Measurements from ENCODE around the gene MUCL3. TPM values are rescaled to one million over a fixed set of nuclear protein-coding genes. Genes with fewer than 3 reads are reported as not detected.

The MUCL3 gene, protein sequence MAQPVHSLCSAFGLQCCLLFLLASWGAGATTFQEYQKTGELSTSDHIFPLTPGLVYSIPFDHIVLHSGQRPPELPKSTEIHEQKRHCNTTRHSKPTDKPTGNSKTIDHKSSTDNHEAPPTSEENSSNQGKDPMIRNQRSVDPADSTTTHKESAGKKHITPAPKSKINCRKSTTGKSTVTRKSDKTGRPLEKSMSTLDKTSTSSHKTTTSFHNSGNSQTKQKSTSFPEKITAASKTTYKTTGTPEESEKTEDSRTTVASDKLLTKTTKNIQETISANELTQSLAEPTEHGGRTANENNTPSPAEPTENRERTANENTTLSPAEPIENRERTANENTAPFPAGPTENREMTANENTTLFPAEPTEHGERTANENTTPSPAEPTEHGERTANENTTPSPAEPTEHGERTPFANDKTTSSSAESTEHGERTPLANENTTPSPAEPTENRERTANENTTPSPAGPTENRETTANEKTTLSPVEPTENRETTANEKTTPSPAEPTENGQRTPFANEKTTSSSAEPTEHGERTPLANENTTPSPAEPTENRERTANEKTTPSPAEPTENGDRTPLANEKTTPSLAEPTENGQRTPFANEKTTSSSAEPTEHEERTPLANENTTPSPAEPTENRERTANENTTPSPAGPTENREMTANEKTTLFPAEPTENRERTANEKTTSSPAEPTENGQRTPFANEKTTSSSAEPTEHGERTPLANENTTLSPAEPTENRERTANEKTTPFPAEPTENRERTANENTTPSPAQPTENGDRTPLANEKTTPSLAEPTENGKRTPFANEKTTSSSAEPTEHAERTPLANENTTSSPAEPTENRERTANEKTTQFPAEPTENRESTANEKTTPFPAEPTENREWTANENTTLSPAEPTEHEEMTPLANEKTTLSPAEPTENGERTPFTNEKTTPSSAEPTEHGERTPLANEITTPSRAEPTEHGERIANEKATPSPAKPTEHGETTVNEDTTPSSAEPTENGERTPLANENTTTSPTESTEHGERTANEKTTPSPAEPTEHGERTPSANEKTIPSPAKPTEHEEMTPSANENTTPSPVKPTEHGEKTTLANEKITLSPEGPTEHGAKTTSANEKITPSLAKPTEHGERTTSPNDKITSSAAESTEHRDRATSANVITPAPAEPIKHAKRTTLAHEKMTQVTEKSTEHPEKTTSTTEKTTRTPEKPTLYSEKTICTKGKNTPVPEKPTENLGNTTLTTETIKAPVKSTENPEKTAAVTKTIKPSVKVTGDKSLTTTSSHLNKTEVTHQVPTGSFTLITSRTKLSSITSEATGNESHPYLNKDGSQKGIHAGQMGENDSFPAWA (N-terminal part only)
- total RNA-seq: not detected

DNA sequence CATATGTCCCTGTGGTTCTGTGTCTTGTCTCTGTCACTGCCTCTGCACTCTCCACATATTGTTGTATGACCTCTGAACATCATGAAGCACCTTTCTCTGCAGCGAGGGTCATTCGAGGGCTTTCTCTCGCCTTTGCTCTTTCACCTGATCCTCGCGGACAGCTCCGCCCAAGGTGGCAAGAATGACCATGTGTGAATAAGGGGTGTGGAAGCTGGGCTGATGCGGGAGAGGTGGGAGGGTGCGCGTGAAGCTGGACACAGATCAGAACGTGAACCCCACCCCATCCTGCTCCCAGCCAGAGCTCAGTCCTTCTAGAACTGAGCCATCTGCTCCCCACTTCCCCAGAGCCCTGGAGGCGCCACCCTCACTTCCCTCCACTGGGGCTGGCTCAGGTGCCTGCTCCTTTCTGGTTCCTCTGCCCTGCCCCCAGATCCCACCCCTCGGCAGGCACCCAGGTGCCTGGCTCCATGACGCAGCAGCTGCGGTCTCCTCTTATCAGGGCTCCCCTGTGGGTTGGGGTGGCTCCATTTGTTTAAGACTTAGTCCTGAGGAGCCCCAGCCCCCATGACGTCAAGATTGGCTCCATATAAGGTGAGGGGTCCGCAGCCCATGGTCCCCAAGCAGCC, at the start of gene MUCL3:
Gene MUCL3 (plus strand): TSS at position 613 of the 626 bp plus-strand sequence. CDS start 27 bp downstream, outside the sequence.
- H3K36me3 Mint-ChIP-seq (ENCODE audit: low read depth): no peaks in the 10 kb centered on the region
- no peaks in the 10 kb centered on the region for H3K4me1 Mint-ChIP-seq
- peaks cover 48% of the 10 kb centered on the region for H3K27me3 Mint-ChIP-seq
- ChIA-PET POLR2A (no interaction called here), CTCF (interaction anchor here (0.9 kb wide), 1 partner anchor 129 kb away, joined by 3 read pairs; no protein-coding TSS in a partner anchor)
- no peaks in the 10 kb centered on the region for H3K9me3 Mint-ChIP-seq
- DNase-seq: no peak
- no peak within 1 kb of the TSS for H3K4me3 Mint-ChIP-seq
- H3K27ac Mint-ChIP-seq: no peak within 1 kb of the TSS

DNA sequence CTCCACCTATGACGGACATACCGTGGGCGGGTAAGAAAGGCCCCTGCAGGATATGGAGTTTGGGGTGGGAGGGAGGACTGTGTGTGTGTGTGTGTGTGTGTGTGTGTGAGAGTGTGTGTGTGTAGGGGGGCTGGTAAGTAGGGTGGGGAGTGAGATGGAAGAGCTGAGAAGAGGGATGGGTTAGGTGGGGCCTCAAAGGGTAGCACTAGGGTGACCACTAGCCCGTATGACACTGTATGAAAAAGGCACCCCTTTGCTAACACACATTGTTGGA, 49.4 kb upstream of the MUCL3 start:
- ChIA-PET POLR2A (no interaction called here), CTCF (no interaction called here)
- Mint-ChIP-seq H3K4me1 (no peaks in the 10 kb centered on the region), H3K27ac (no peak overlapping the region), H3K27me3 (peaks cover 9% of the 10 kb centered on the region), H3K36me3 (ENCODE audit: low read depth) (no peaks in the 10 kb centered on the region), H3K4me3 (no peak overlapping the region), H3K9me3 (no peaks in the 10 kb centered on the region)
- DNase-seq: no peak

DNA sequence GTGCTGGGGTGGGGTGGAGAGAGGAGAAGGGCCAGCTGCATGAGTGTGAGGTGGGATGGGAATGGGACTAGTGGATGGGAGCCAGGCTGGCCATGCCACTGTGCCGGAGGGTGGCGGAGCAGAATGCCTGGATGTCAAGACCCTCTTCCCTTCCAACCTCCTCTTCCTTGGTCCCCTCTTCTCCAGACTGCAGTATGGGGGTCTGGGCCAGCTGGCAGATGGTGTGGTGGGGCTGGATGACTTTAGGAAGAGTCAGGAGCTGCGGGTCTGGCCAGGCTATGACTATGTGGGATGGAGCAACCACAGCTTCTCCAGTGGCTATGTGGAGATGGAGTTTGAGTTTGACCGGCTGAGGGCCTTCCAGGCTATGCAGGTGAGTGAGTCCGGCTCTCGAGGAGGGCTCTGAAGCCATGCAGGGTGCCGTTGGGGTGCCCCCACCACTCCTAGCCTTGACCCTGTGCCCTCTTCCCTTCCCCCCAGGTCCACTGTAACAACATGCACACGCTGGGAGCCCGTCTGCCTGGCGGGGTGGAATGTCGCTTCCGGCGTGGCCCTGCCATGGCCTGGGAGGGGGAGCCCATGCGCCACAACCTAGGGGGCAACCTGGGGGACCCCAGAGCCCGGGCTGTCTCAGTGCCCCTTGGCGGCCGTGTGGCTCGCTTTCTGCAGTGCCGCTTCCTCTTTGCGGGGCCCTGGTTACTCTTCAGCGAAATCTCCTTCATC, 48.8 kb upstream of the MUCL3 start:
- H3K27me3 Mint-ChIP-seq: peaks cover 4% of the 10 kb centered on the region
- CTCF ChIA-PET: no interaction called here

DNA sequence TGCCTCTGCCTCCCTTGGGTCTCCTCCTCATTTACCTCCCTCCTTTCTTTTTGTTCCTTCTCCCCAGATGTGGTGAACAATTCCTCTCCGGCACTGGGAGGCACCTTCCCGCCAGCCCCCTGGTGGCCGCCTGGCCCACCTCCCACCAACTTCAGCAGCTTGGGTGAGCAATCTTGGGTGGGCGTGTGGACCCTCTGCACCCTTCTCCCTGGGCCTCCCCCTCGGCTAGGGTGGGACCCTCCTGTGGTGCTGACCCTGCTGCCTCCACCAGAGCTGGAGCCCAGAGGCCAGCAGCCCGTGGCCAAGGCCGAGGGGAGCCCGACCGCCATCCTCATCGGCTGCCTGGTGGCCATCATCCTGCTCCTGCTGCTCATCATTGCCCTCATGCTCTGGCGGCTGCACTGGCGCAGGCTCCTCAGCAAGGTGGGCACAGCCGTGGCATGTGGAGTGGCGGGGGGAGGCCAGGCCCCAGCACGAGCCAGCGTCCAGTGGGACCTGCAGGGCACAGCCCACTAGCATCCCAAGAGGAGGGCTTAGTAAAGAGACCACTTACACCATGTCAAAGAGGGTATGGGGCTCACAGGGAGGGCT, 47.7 kb upstream of the MUCL3 start:
- ChIA-PET CTCF (no interaction called here), POLR2A (no interaction called here)
- DNase-seq: no peak
- Mint-ChIP-seq H3K36me3 (ENCODE audit: low read depth) (no peaks in the 10 kb centered on the region), H3K4me1 (no peaks in the 10 kb centered on the region), H3K9me3 (no peaks in the 10 kb centered on the region), H3K27me3 (peaks cover 3% of the 10 kb centered on the region), H3K4me3 (no peak overlapping the region), H3K27ac (no peak overlapping the region)

More for the DNA sequence above, 48.8 kb upstream of the MUCL3 start:
- no peaks in the 10 kb centered on the region for H3K9me3 Mint-ChIP-seq
- POLR2A ChIA-PET: no interaction called here
- no peak overlapping the region for H3K4me3 Mint-ChIP-seq
- H3K4me1 Mint-ChIP-seq: no peaks in the 10 kb centered on the region
- no peaks in the 10 kb centered on the region for H3K36me3 Mint-ChIP-seq (ENCODE audit: low read depth)
- DNase-seq: no peak
- H3K27ac Mint-ChIP-seq: no peak overlapping the region

DNA sequence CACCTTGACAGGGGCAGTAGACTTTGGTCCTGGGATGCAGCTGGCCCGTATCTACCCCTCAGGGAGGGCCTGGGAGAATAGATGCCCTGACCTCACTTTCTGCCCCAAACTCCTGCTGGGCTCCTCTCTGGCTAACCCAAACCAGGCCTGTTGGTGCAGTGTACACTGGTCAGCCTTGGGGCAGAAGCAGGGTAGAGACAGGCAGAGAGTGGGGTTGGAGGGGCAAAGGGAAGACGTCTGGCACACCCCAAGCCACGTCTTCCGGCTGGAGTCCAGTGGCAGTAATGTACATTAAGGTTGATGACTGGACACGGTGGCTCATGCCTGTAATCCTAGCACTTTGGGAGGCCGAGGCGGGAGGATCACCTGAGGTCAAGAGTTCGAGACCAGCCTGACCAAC, 47.1 kb upstream of the MUCL3 start:
- H3K4me3 Mint-ChIP-seq: no peak overlapping the region
- ChIA-PET CTCF (no interaction called here), POLR2A (no interaction called here)
- no peaks in the 10 kb centered on the region for H3K36me3 Mint-ChIP-seq (ENCODE audit: low read depth)
- DNase-seq: no peak
- H3K27ac Mint-ChIP-seq: no peak overlapping the region
- no peaks in the 10 kb centered on the region for H3K4me1 Mint-ChIP-seq
- peaks cover 3% of the 10 kb centered on the region for H3K27me3 Mint-ChIP-seq
- H3K9me3 Mint-ChIP-seq: no peaks in the 10 kb centered on the region

DNA sequence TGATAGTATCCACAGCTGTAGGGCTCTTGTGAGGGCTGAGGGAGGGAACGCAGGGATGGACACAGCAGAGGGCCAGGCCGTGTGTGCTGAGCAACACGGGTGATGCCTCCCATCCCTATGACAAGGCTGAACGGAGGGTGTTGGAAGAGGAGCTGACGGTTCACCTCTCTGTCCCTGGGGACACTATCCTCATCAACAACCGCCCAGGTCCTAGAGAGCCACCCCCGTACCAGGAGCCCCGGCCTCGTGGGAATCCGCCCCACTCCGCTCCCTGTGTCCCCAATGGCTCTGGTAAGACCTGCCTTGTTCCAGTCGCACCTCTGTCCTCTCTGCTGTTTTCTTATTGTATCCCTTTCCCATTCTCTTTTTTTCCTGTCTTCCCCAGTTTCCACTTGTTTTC, 46.4 kb upstream of the MUCL3 start:
- Mint-ChIP-seq H3K4me3 (no peak overlapping the region), H3K27ac (no peak overlapping the region), H3K4me1 (no peaks in the 10 kb centered on the region), H3K9me3 (no peaks in the 10 kb centered on the region), H3K36me3 (ENCODE audit: low read depth) (no peaks in the 10 kb centered on the region), H3K27me3 (peaks cover 3% of the 10 kb centered on the region)
- no peak for DNase-seq
- POLR2A ChIA-PET: no interaction called here
- CTCF ChIA-PET: no interaction called here

DNA sequence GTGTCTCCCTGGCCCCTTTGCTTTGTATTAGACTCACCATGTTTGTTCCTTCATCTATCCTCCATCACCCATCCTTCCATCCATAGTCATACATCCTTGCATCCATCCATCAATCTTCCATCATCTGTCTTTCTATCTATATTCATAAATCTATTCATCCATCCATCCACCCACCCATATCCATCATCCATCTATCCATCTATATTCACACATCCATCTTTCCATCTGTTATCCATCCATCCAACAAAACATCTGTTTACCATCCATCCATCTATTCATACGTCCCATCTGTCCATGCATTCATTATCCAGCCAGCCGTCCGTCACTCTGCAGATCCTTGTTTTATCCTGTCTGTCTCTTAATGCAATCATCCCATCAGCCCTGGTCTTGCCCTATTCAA, 45.8 kb upstream of the MUCL3 start:
- peaks cover 3% of the 10 kb centered on the region for H3K27me3 Mint-ChIP-seq
- ChIA-PET POLR2A (interaction anchor here (1.7 kb wide), 1 partner anchor 10 kb away, joined by 4 read pairs; the partner anchor contains the start of gene DDR1), CTCF (interaction anchor here (1.2 to 1.6 kb wide), 2 partner anchors 13 to 72 kb away, joined by 3 read pairs; partner anchors contain the start of gene GTF2H4)
- H3K36me3 Mint-ChIP-seq (ENCODE audit: low read depth): no peaks in the 10 kb centered on the region
- no peak for DNase-seq
- no peak overlapping the region for H3K4me3 Mint-ChIP-seq
- H3K4me1 Mint-ChIP-seq: no peaks in the 10 kb centered on the region
- no peaks in the 10 kb centered on the region for H3K9me3 Mint-ChIP-seq
- H3K27ac Mint-ChIP-seq: no peak overlapping the region

DNA sequence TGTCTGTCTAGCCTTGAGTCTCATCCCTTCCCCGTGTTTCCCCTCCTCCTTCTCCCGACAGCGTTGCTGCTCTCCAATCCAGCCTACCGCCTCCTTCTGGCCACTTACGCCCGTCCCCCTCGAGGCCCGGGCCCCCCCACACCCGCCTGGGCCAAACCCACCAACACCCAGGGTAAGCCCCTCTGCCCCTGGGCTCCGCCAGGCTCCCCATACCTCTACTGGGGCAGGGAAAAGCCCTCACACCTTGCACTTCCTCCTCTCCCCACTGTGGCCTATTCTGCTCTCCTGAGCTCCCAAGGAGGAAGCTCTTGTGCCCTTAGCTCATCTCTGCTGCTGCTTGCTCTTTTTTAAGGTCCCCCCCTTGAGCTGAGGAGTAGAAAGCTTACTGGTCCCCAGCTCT, 45.4 kb upstream of the MUCL3 start:
- Mint-ChIP-seq H3K4me1 (no peaks in the 10 kb centered on the region), H3K4me3 (no peak overlapping the region), H3K27me3 (peaks cover 3% of the 10 kb centered on the region), H3K9me3 (no peaks in the 10 kb centered on the region), H3K27ac (no peak overlapping the region), H3K36me3 (ENCODE audit: low read depth) (no peaks in the 10 kb centered on the region)
- ChIA-PET POLR2A (interaction anchor here (0.6 to 1.7 kb wide), 3 partner anchors 9 to 18 kb away, joined by 3 to 4 read pairs (median 4); partner anchors contain the start of genes DDR1 and VARS2), CTCF (interaction anchor here (1.2 to 1.6 kb wide), 2 partner anchors 12 to 73 kb away, joined by 3 read pairs; partner anchors contain the start of gene GTF2H4)
- no peak for DNase-seq

DNA sequence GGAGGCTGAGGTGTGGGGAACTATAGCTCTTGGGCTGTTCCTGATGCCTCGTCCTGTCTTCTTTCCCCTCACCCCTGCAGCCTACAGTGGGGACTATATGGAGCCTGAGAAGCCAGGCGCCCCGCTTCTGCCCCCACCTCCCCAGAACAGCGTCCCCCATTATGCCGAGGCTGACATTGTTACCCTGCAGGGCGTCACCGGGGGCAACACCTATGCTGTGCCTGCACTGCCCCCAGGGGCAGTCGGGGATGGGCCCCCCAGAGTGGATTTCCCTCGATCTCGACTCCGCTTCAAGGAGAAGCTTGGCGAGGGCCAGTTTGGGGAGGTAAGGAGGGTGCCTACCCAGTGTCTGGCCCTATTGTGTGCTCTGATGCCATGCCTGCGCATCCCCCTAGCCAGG, 44.2 kb upstream of the MUCL3 start:
- H3K27me3 Mint-ChIP-seq: peaks cover 3% of the 10 kb centered on the region
- no peaks in the 10 kb centered on the region for H3K4me1 Mint-ChIP-seq
- no peaks in the 10 kb centered on the region for H3K36me3 Mint-ChIP-seq (ENCODE audit: low read depth)
- no peak overlapping the region for H3K4me3 Mint-ChIP-seq
- ChIA-PET POLR2A (interaction anchor here (1.7 kb wide), 2 partner anchors 12 to 17 kb away, joined by 4 read pairs; partner anchors contain the start of genes DDR1 and VARS2), CTCF (interaction anchor here (1.6 kb wide), 1 partner anchor 74 kb away, joined by 3 read pairs; no protein-coding TSS in a partner anchor)
- no peak for DNase-seq
- no peak overlapping the region for H3K27ac Mint-ChIP-seq
- H3K9me3 Mint-ChIP-seq: no peaks in the 10 kb centered on the region

DNA sequence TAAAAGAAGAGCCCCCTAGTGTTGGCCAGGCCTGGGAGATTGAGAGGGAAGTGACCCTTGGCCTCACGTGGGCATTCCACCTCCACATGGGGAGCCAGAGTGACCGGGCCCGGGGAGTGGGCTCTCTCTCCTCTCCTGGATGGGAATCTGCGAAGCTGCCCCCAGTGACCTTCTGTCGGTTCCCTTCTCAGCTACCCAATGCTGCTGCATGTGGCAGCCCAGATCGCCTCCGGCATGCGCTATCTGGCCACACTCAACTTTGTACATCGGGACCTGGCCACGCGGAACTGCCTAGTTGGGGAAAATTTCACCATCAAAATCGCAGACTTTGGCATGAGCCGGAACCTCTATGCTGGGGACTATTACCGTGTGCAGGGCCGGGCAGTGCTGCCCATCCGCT, 42.9 kb upstream of the MUCL3 start:
- Mint-ChIP-seq H3K27me3 (peaks cover 3% of the 10 kb centered on the region), H3K27ac (no peak overlapping the region), H3K9me3 (no peaks in the 10 kb centered on the region), H3K4me1 (peaks cover 4% of the 10 kb centered on the region), H3K4me3 (no peak overlapping the region), H3K36me3 (ENCODE audit: low read depth) (no peaks in the 10 kb centered on the region)
- POLR2A ChIA-PET: no interaction called here
- DNase-seq: no peak
- CTCF ChIA-PET: no interaction called here

DNA sequence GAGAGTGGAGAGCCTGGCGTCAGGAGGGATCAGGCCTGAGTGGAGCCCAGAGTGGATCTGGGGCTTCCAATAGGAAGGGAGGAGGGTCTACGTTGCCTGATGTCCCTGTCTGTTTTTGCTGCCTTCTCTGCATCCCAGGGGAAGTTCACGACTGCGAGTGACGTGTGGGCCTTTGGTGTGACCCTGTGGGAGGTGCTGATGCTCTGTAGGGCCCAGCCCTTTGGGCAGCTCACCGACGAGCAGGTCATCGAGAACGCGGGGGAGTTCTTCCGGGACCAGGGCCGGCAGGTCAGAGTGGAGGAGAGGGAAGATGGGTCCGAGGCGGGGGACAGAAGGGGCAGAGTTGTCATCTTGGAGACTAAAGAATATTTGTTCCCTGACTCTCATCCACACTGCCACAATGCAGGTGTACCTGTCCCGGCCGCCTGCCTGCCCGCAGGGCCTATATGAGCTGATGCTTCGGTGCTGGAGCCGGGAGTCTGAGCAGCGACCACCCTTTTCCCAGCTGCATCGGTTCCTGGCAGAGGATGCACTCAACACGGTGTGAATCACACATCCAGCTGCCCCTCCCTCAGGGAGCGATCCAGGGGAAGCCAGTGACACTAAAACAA, 41.9 kb upstream of the MUCL3 start:
- Mint-ChIP-seq H3K4me1 (peaks cover 5% of the 10 kb centered on the region), H3K36me3 (ENCODE audit: low read depth) (no peaks in the 10 kb centered on the region), H3K27ac (no peak overlapping the region), H3K9me3 (no peaks in the 10 kb centered on the region), H3K4me3 (no peak overlapping the region), H3K27me3 (peaks cover 3% of the 10 kb centered on the region)
- ChIA-PET POLR2A (no interaction called here), CTCF (interaction anchor here (0.7 kb wide), 1 partner anchor 189 kb away, joined by 3 read pairs; no protein-coding TSS in a partner anchor)
- DNase-seq: no peak
